ENCODE results near the gene VWC2.

Gene VWC2

GRCh38 chr7:49852619-49853462 lies 79.4 kb downstream of the VWC2 start:
- peak; percentile 30 for DNase-seq

GRCh38 chr7:49855281-49855980 lies 82.0 kb downstream of the VWC2 start:
- no peak for DNase-seq

- no peak for DNase-seq
These were observed 86.9 kb downstream of the VWC2 start for GRCh38 chr7:49860293-49860692.

GRCh38 chr7:49866076-49866735 lies 92.8 kb downstream of the VWC2 start:
- DNase-seq, result no peak

GRCh38 chr7:49866910-49867309 lies 93.5 kb downstream of the VWC2 start:
- no peak for DNase-seq

- DNase-seq, result no peak
These were observed 100.0 kb downstream of the VWC2 start for GRCh38 chr7:49873420-49873819.

- DNase-seq, result no peak
These were observed 101.9 kb downstream of the VWC2 start for GRCh38 chr7:49875336-49875735.

GRCh38 chr7:49876202-49876601 lies 102.8 kb downstream of the VWC2 start:
- DNase-seq, result no peak

GRCh38 chr7:49878089-49878488 lies 104.7 kb downstream of the VWC2 start:
- DNase-seq, result no peak

- no peak for DNase-seq
These were observed 105.2 kb downstream of the VWC2 start for GRCh38 chr7:49878627-49879026.

- no peak for DNase-seq
These were observed 110.5 kb downstream of the VWC2 start for GRCh38 chr7:49883933-49884332.

- DNase-seq, result no peak
These were observed 112.3 kb downstream of the VWC2 start for GRCh38 chr7:49885593-49886285.

- DNase-seq, result no peak
These were observed 119.0 kb downstream of the VWC2 start for GRCh38 chr7:49892481-49892880.

GRCh38 chr7:49893131-49893530 lies 119.7 kb downstream of the VWC2 start:
- no peak for DNase-seq

- no peak for DNase-seq
These were observed 121.1 kb downstream of the VWC2 start for GRCh38 chr7:49894543-49894942.

- no peak for DNase-seq
These were observed 138.5 kb downstream of the VWC2 start for GRCh38 chr7:49911909-49912308.

GRCh38 chr7:49926720-49927119 lies 153.3 kb downstream of the VWC2 start:
- no peak for DNase-seq

GRCh38 chr7:49927631-49928030 lies 154.2 kb downstream of the VWC2 start:
- DNase-seq, result no peak

- no peak for DNase-seq
These were observed 155.3 kb downstream of the VWC2 start for GRCh38 chr7:49928787-49929186.

GRCh38 chr7:49931627-49932026 lies 158.2 kb downstream of the VWC2 start:
- DNase-seq, result no peak

GRCh38 chr7:49937608-49938007 lies 164.2 kb downstream of the VWC2 start:
- no peak for DNase-seq
